Glutamatergic neuron (in vitro differentiated cells): ENCODE results near the gene MTURN. TPM values are rescaled to one million over a fixed set of nuclear protein-coding genes. Genes with fewer than 3 reads are reported as not detected.

Source experiments
- DNase-seq: peaks from one replicate; pipeline ENCODE4 v3.0.0; 2022
- H3K27ac Mint-ChIP-seq: one replicate; pipeline ENCODE4 v1.8.0; 2020; ENCODE audit warnings: mild to moderate bottlenecking, mixed read lengths, inconsistent platforms; ENCODE audit not compliant: unreplicated experiment
- H3K27me3 Mint-ChIP-seq: one replicate; pipeline ENCODE4 v1.8.0; 2020; ENCODE audit warnings: mild to moderate bottlenecking, moderate library complexity, mixed read lengths, inconsistent platforms; ENCODE audit not compliant: unreplicated experiment
- H3K36me3 Mint-ChIP-seq: one replicate; pipeline ENCODE4 v1.8.0; 2020; ENCODE audit warnings: mild to moderate bottlenecking, mixed read lengths, inconsistent platforms; ENCODE audit not compliant: unreplicated experiment
- H3K4me1 Mint-ChIP-seq: one replicate; pipeline ENCODE4 v1.8.0; 2020; ENCODE audit warnings: mild to moderate bottlenecking, low read depth, mixed read lengths, inconsistent platforms; ENCODE audit not compliant: unreplicated experiment
- H3K4me3 Mint-ChIP-seq: one replicate; pipeline ENCODE4 v1.8.0; 2020; ENCODE audit warnings: mild to moderate bottlenecking, mixed read lengths, inconsistent platforms; ENCODE audit not compliant: unreplicated experiment
- H3K9me3 Mint-ChIP-seq: one replicate; pipeline ENCODE4 v1.8.0; 2020; ENCODE audit warnings: mild to moderate bottlenecking, moderate library complexity, mixed read lengths, inconsistent platforms; ENCODE audit not compliant: unreplicated experiment
- CTCF ChIP-seq: fragments of 200-600 bp; sonication (generic); IDR thresholded peaks from one replicate; pipeline ENCODE4 v1.5.0; 2021; ENCODE audit not compliant: partially characterized antibody, unreplicated experiment
- total RNA-seq: library from RNA; stranded (reverse); fragmentation: NEBNext Ultra II Directional; extraction: Animal tissue kit (Norgen Biotek cat#: 25700); gene quantifications from one replicate; pipeline ENCODE4 v1.2.1, GENCODE V29; 2021; ENCODE audit not compliant: unreplicated experiment

MTURN gene
- total RNA-seq, 1 donor from 2014 or later = 32.6 TPM

GRCh38 chr7:30154111-30154587 lies 19.4 kb downstream of the MTURN start:
- Mint-ChIP-seq H3K9me3 (no peaks in the 10 kb centered on the region), H3K36me3 (no peaks in the 10 kb centered on the region), H3K4me1 (peaks cover 18% of the 10 kb centered on the region), H3K27me3 (no peaks in the 10 kb centered on the region), H3K4me3 (no peak overlapping the region), H3K27ac (no peak overlapping the region)
- TF ChIP-seq CTCF = no peak
- DNase-seq = no peak

GRCh38 chr7:30155481-30155880 lies 20.7 kb downstream of the MTURN start:
- DNase-seq = no peak
- TF ChIP-seq CTCF = no peak
- H3K9me3 Mint-ChIP-seq = no peaks in the 10 kb centered on the region
- H3K27ac Mint-ChIP-seq = no peak overlapping the region
- peak overlapping the region; percentile 36 for H3K4me3 Mint-ChIP-seq
- no peaks in the 10 kb centered on the region for H3K36me3 Mint-ChIP-seq
- H3K27me3 Mint-ChIP-seq = no peaks in the 10 kb centered on the region
- peaks cover 29% of the 10 kb centered on the region for H3K4me1 Mint-ChIP-seq

GRCh38 chr7:30157204-30157603 lies 22.4 kb downstream of the MTURN start:
- no peak for TF ChIP-seq CTCF
- Mint-ChIP-seq H3K4me3 (no peak overlapping the region), H3K4me1 (peaks cover 37% of the 10 kb centered on the region), H3K36me3 (no peaks in the 10 kb centered on the region), H3K27ac (peak overlapping the region; percentile 1), H3K27me3 (peaks cover 2% of the 10 kb centered on the region), H3K9me3 (peaks cover 2% of the 10 kb centered on the region)
- DNase-seq = no peak

GRCh38 chr7:30159163-30159562 lies 24.4 kb downstream of the MTURN start:
- Mint-ChIP-seq H3K9me3 (peaks cover 2% of the 10 kb centered on the region), H3K27ac (no peak overlapping the region), H3K36me3 (no peaks in the 10 kb centered on the region), H3K4me1 (peaks cover 56% of the 10 kb centered on the region), H3K27me3 (peaks cover 2% of the 10 kb centered on the region), H3K4me3 (no peak overlapping the region)
- DNase-seq = no peak
- TF ChIP-seq CTCF = no peak

GRCh38 chr7:30159698-30160143 lies 24.9 kb downstream of the MTURN start:
- Mint-ChIP-seq H3K4me3 (no peak overlapping the region), H3K27me3 (peaks cover 2% of the 10 kb centered on the region), H3K27ac (no peak overlapping the region), H3K36me3 (no peaks in the 10 kb centered on the region), H3K4me1 (peaks cover 62% of the 10 kb centered on the region), H3K9me3 (peaks cover 2% of the 10 kb centered on the region)
- no peak for DNase-seq
- peak; percentile 19 for TF ChIP-seq CTCF
